ENCODE data around the gene CACNB1.
"Not testable (repeated sequence)": the region's sequence is repeated elsewhere in the genome, so short reads cannot be mapped to it uniquely, and the experiment has no call there.

CACNB1 gene

GRCh38 chr17:39181303-39181702 is 16.2 kb downstream of the CACNB1 start:
- Mint-ChIP-seq H3K27ac (no peak overlapping the region), H3K27me3 (no peaks in the 10 kb centered on the region), H3K36me3 (peaks cover 44% of the 10 kb centered on the region), H3K4me1 (no peaks in the 10 kb centered on the region), H3K4me3 (no peak overlapping the region), H3K9me3 (no peaks in the 10 kb centered on the region)
- ATAC-seq: no peak

- no peak for ATAC-seq
- Mint-ChIP-seq H3K9me3 (no peaks in the 10 kb centered on the region), H3K4me3 (no peak overlapping the region), H3K27me3 (peaks cover 11% of the 10 kb centered on the region), H3K27ac (no peak overlapping the region), H3K36me3 (peaks cover 26% of the 10 kb centered on the region), H3K4me1 (peaks cover 12% of the 10 kb centered on the region)
Observed at GRCh38 chr17:39178536-39178935, 18.9 kb downstream of the CACNB1 start.

DNA sequence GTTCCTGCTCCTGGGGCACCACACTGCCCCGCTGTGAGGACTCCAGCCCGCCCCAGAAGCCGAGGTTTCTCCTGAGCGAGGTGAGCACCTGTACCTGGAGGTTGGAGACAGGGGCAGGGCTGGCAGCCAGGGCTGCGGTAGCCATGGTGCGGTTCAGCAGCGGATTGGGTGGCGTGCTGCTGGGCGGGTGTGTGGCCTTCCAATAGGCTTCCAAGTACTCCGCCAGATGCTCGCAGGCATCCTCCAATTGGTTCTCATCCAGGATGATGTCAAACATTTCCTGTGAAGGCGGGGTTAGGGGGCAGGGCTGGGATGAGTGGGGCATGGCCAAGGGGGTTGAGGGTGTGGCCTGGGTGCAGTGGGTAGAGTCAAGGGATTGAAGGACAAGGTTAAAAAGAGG is 20.2 kb downstream of the CACNB1 start:
- Mint-ChIP-seq H3K9me3 (no peaks in the 10 kb centered on the region), H3K27me3 (peaks cover 24% of the 10 kb centered on the region), H3K27ac (no peak overlapping the region), H3K4me3 (no peak overlapping the region), H3K4me1 (peaks cover 12% of the 10 kb centered on the region), H3K36me3 (peaks cover 19% of the 10 kb centered on the region)
- ATAC-seq: no peak

- H3K9me3 Mint-ChIP-seq: no peaks in the 10 kb centered on the region
- peaks cover 12% of the 10 kb centered on the region for H3K4me1 Mint-ChIP-seq
- H3K27ac Mint-ChIP-seq: peak overlapping the region; percentile 37
- ATAC-seq: no peak
- H3K27me3 Mint-ChIP-seq: peaks cover 36% of the 10 kb centered on the region
- H3K4me3 Mint-ChIP-seq: peak overlapping the region; percentile 52
- H3K36me3 Mint-ChIP-seq: peaks cover 19% of the 10 kb centered on the region
Observed at GRCh38 chr17:39175695-39176093, 21.8 kb downstream of the CACNB1 start.

- Mint-ChIP-seq H3K9me3 (no peaks in the 10 kb centered on the region), H3K4me3 (peak overlapping the region; percentile 52), H3K4me1 (peaks cover 12% of the 10 kb centered on the region), H3K36me3 (peaks cover 19% of the 10 kb centered on the region), H3K27me3 (peaks cover 42% of the 10 kb centered on the region), H3K27ac (peak overlapping the region; percentile 37)
- peak; percentile 68 for ATAC-seq
Observed at GRCh38 chr17:39174920-39175694, 22.4 kb downstream of the CACNB1 start.

DNA sequence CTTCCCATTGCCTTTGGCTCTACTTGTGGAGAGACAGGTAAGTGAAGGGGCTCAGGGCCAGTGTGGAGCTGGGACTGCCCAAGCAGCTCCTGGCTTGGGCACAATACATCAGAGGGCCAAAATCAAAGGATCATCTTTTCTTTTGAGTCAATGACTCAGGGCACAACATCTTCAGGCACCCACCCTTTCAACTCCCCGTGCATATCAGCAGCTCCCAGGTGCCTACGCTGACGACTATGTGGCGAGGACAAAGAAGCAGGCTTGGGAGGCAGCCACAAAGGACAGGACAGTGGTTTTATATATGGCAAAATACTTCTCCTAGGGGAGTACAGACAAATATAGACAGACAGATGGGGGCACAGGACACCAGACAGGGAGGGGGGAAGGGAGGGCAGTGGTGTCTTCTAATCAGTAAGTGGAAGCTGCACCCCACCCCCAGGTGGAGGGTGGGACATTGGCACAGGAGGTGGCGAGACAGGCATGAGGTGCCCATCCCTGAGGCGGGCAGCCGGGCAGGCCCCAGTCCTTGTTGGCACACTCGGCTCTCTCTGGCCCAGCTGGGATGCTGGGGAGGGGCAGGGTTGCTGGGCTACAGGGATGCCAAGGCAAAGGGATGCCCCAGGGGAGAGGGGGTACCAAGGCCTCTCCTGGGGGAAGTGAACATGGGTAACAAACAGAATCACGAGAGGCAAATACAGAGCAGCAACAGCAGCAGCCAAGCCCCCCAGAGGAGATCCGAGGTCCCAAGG is 23.8 kb downstream of the CACNB1 start:
- Mint-ChIP-seq H3K27me3 (peaks cover 56% of the 10 kb centered on the region), H3K4me3 (no peak overlapping the region), H3K4me1 (peaks cover 12% of the 10 kb centered on the region), H3K9me3 (no peaks in the 10 kb centered on the region), H3K27ac (no peak overlapping the region), H3K36me3 (peaks cover 19% of the 10 kb centered on the region)
- ATAC-seq: no peak

GRCh38 chr17:39173080-39173479 is 24.4 kb downstream of the CACNB1 start:
- no peak overlapping the region for H3K27ac Mint-ChIP-seq
- H3K9me3 Mint-ChIP-seq: no peaks in the 10 kb centered on the region
- H3K36me3 Mint-ChIP-seq: peaks cover 19% of the 10 kb centered on the region
- H3K27me3 Mint-ChIP-seq: peaks cover 62% of the 10 kb centered on the region
- ATAC-seq: no peak
- no peak overlapping the region for H3K4me3 Mint-ChIP-seq
- peaks cover 12% of the 10 kb centered on the region for H3K4me1 Mint-ChIP-seq

- ATAC-seq: no peak
- no peak overlapping the region for H3K27ac Mint-ChIP-seq
- H3K9me3 Mint-ChIP-seq: no peaks in the 10 kb centered on the region
- peaks cover 7% of the 10 kb centered on the region for H3K36me3 Mint-ChIP-seq
- peaks cover 69% of the 10 kb centered on the region for H3K27me3 Mint-ChIP-seq
- H3K4me3 Mint-ChIP-seq: no peak overlapping the region
- peaks cover 20% of the 10 kb centered on the region for H3K4me1 Mint-ChIP-seq
Observed at GRCh38 chr17:39171933-39172332, 25.5 kb downstream of the CACNB1 start.

- Mint-ChIP-seq H3K36me3 (no peaks in the 10 kb centered on the region), H3K27ac (no peak overlapping the region), H3K27me3 (peaks cover 83% of the 10 kb centered on the region), H3K4me3 (no peak overlapping the region), H3K4me1 (peaks cover 33% of the 10 kb centered on the region), H3K9me3 (no peaks in the 10 kb centered on the region)
- ATAC-seq: no peak
Observed at GRCh38 chr17:39170558-39170957, 26.9 kb downstream of the CACNB1 start.

DNA sequence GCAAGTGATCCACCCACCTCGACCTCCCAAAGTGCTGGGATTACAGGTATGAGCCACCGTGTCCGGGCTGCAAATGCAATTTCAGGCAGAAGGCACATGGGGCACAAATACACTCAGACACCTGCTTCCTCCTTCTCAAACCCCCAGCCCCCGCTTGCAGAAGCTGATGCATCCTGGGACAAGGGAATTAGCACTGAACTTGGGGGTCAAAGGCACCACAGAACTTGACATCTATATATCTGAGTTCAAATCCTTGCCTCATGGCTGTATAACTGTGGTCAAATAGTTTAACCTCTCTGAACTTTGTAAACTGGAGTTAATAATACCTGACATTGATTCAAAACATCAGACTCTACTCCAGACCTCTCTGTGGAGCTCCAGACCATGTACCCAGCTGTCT is 27.4 kb downstream of the CACNB1 start:
- ATAC-seq: no peak
- H3K4me3 Mint-ChIP-seq: no peak overlapping the region
- peaks cover 28% of the 10 kb centered on the region for H3K4me1 Mint-ChIP-seq
- H3K36me3 Mint-ChIP-seq: no peaks in the 10 kb centered on the region
- H3K27me3 Mint-ChIP-seq: peaks cover 86% of the 10 kb centered on the region
- no peak overlapping the region for H3K27ac Mint-ChIP-seq
- no peaks in the 10 kb centered on the region for H3K9me3 Mint-ChIP-seq

DNA sequence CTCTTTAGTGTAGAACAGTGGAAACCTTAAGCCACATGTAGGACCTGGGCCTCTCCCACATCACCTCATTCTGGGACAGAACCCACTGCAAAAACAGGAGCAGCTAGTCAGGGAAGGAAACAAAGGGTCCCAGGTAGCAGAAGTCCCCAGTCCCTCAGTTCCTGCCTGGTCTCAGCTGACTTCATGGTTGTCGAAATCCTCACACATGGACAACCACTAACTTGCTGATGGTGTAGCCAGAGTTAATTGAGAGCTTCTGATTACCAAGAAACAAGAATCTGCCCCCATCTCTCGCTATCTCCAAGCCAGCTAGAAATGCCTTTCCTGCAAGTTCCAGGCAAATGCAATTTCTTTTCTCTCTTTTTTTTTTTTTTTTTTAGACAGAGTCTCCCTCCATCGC is 28.0 kb downstream of the CACNB1 start:
- Mint-ChIP-seq H3K27ac (no peak overlapping the region), H3K4me3 (no peak overlapping the region), H3K27me3 (peaks cover 91% of the 10 kb centered on the region), H3K9me3 (no peaks in the 10 kb centered on the region), H3K4me1 (peaks cover 27% of the 10 kb centered on the region), H3K36me3 (no peaks in the 10 kb centered on the region)
- no peak for ATAC-seq

- no peaks in the 10 kb centered on the region for H3K36me3 Mint-ChIP-seq
- H3K4me3 Mint-ChIP-seq: no peak overlapping the region
- peaks cover 91% of the 10 kb centered on the region for H3K27me3 Mint-ChIP-seq
- peaks cover 27% of the 10 kb centered on the region for H3K4me1 Mint-ChIP-seq
- no peaks in the 10 kb centered on the region for H3K9me3 Mint-ChIP-seq
- no peak overlapping the region for H3K27ac Mint-ChIP-seq
- no peak for ATAC-seq
Observed at GRCh38 chr17:39169101-39169500, 28.4 kb downstream of the CACNB1 start.

DNA sequence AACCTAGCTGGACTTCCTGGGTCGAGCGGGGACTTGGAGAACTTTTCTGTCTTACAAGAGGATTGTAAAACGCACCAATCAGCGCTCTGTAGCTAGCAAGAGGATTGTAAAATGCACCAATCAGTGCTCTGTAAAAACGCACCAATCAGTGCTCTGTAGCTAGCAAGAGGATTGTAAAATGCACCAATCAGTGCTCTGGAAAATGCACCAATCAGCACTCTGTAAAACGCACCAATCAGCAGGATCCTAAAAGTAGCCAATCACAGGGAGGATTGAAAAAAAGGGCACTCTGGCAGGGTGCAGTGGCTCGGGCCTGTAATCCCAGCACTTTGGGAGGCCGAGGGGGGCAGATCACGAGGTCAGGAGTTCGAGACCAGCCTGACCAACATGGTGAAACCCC is 29.0 kb downstream of the CACNB1 start:
- ATAC-seq, H3K9me3 Mint-ChIP-seq, H3K27ac Mint-ChIP-seq, H3K4me3 Mint-ChIP-seq, H3K36me3 Mint-ChIP-seq: not testable (repeated sequence)
- Mint-ChIP-seq H3K4me1 (peaks cover 27% of the 10 kb centered on the region), H3K27me3 (peaks cover 91% of the 10 kb centered on the region)

GRCh38 chr17:39167476-39167875 is 30.0 kb downstream of the CACNB1 start:
- Mint-ChIP-seq H3K27ac (no peak overlapping the region), H3K4me1 (peaks cover 27% of the 10 kb centered on the region), H3K4me3 (no peak overlapping the region)

GRCh38 chr17:39166437-39167335 is 30.8 kb downstream of the CACNB1 start:
- no peak for ATAC-seq
- H3K36me3 Mint-ChIP-seq: no peaks in the 10 kb centered on the region
- H3K4me1 Mint-ChIP-seq: peaks cover 27% of the 10 kb centered on the region
- H3K27me3 Mint-ChIP-seq: peaks cover 84% of the 10 kb centered on the region
- H3K9me3 Mint-ChIP-seq: no peaks in the 10 kb centered on the region
- no peak overlapping the region for H3K27ac Mint-ChIP-seq
- no peak overlapping the region for H3K4me3 Mint-ChIP-seq

More at GRCh38 chr17:39167476-39167875, 30.0 kb downstream of the CACNB1 start:
- ATAC-seq: no peak
- Mint-ChIP-seq H3K9me3 (no peaks in the 10 kb centered on the region), H3K27me3 (peaks cover 91% of the 10 kb centered on the region), H3K36me3 (no peaks in the 10 kb centered on the region)
